Thyroid gland (tissue), 4 donors: ENCODE measurements around the gene SCN5A. TPM values are rescaled to one million over a fixed set of nuclear protein-coding genes. Genes with fewer than 3 reads are reported as not detected.

ENCODE experiments used
- DNase-seq, 2 donors: peaks; one replicate each; pipeline ENCODE4 v3.0.0-alpha.2; 2019
- H3K27ac ChIP-seq, 3 donors: fragments of 200-600 bp; sonication (generic); 1 replicate in 2 of 3; 2 replicates in 1 of 3; pipeline ENCODE4 v1.5.1; 2016 to 2019; ENCODE audit warnings: mild to moderate bottlenecking in 1 of 3, moderate library complexity in 1 of 3
- H3K27me3 ChIP-seq: fragments of 200-600 bp; sonication (generic); one replicate; pipeline ENCODE4 v1.5.1; 2019
- H3K36me3 ChIP-seq, 2 donors: fragments of 200-600 bp; sonication (generic); one replicate each; pipeline ENCODE4 v1.5.1; 2016 to 2019
- H3K4me1 ChIP-seq, 2 donors: fragments of 200-600 bp; sonication (generic); one replicate each; pipeline ENCODE4 v1.5.1; 2017 to 2019
- H3K4me3 ChIP-seq, 3 donors: fragments of 200-600 bp; sonication (generic); replicated peaks in 1 of 3; 1 replicate in 2 of 3; 2 replicates in 1 of 3; pipeline ENCODE4 v1.5.1; 2016; ENCODE audit warnings: mild to moderate bottlenecking in 1 of 3
- H3K9me3 ChIP-seq: fragments of 200-600 bp; sonication (generic); one replicate; pipeline ENCODE4 v1.5.1; 2017
- CTCF ChIP-seq, 6 experiments: fragments of 200-600 bp in 3 of 6; fragments of 450-650 bp in 3 of 6; sonication (generic) in 3 of 6; IDR thresholded peaks; one replicate each; pipeline ENCODE4 v1.5.1; 2016 to 2019; ENCODE audit warnings: antibody characterized with exemption in 6 of 6, mild to moderate bottlenecking in 2 of 6, inconsistent platforms in 1 of 6, moderate library complexity in 1 of 6
- POLR2A ChIP-seq, 2 donors: fragments of 450-650 bp; IDR thresholded peaks; one replicate each; pipeline ENCODE4 v1.6.1; 2017; ENCODE audit warnings: antibody characterized with exemption in 2 of 2, mild to moderate bottlenecking in 2 of 2, moderate library complexity in 1 of 2
- WGBS, 2 donors: methylation state at CpG; one replicate each; pipeline ENCODE4 v1.1.5; 2017; 5-methylcytosine and 5-hydroxymethylcytosine counted together
- intact Hi-C: fragments of 100-400 bp; cut with DNase I; formaldehyde crosslinking; loops from one replicate; pipeline ENCODE4 v1.15.1; 2023
- total RNA-seq, 4 donors: library from RNA; depleted of rRNA; stranded (reverse); fragments of >200 nt; gene quantifications; one replicate each; pipeline ENCODE4 v1.2.3, GENCODE V29; 2016

SCN5A gene
- total RNA-seq, 4 donors from 2014 or later = 0.13 to 1.9 (median 1.1) TPM

- TF ChIP-seq POLR2A (IDR thresholded peaks at IDR 0.05) (no peak), CTCF (IDR thresholded peaks at IDR 0.05) (no peak)
- WGBS, 2 donors = 93 to 95% methylated on average over 5 of the region's 5 CpGs
- DNase-seq = no peak
- H3K9me3 ChIP-seq = no peaks in the 10 kb centered on the region
- no peaks in the 10 kb centered on the region for H3K4me1 ChIP-seq
- intact Hi-C loops = loop anchor here (5.0 kb wide), 1 partner anchor 128 kb away; no protein-coding TSS in a partner anchor
- no peaks in the 10 kb centered on the region for H3K27me3 ChIP-seq
- H3K36me3 ChIP-seq = peaks cover 10 to 14% of the 10 kb centered on the region in 2 donors
- H3K4me3 ChIP-seq = no peak overlapping the region
- H3K27ac ChIP-seq = no peak overlapping the region
These were observed 125.2 kb downstream of the SCN5A start for GRCh38 chr3:38524141-38524739.

- no peak overlapping the region for H3K4me3 ChIP-seq
- no peak for DNase-seq
- H3K9me3 ChIP-seq = no peaks in the 10 kb centered on the region
- peaks cover 10 to 20% of the 10 kb centered on the region in 2 donors for H3K36me3 ChIP-seq
- no peak for TF ChIP-seq CTCF (IDR thresholded peaks at IDR 0.05)
- TF ChIP-seq POLR2A (IDR thresholded peaks at IDR 0.05) = no peak
- intact Hi-C loops = loop anchor here (5.0 kb wide), 1 partner anchor 130 kb away; no protein-coding TSS in a partner anchor
- H3K27me3 ChIP-seq = no peaks in the 10 kb centered on the region
- no peak overlapping the region for H3K27ac ChIP-seq
- WGBS, 2 donors = 94 to 96% methylated on average over 6 of the region's 6 CpGs
- H3K4me1 ChIP-seq = no peaks in the 10 kb centered on the region
These were observed 127.5 kb downstream of the SCN5A start for GRCh38 chr3:38522002-38522401.

- Histone ChIP-seq H3K9me3 (no peaks in the 10 kb centered on the region), H3K4me3 (no peak overlapping the region), H3K27ac (no peak overlapping the region), H3K36me3 (peaks cover 10 to 20% of the 10 kb centered on the region in 2 donors), H3K4me1 (no peaks in the 10 kb centered on the region), H3K27me3 (no peaks in the 10 kb centered on the region)
- intact Hi-C loops = loop anchor here (5.0 kb wide), 1 partner anchor 131 kb away; no protein-coding TSS in a partner anchor
- peak; percentile 69 to 78 for DNase-seq
- TF ChIP-seq POLR2A (IDR thresholded peaks at IDR 0.05) (no peak), CTCF (IDR thresholded peaks at IDR 0.05) (peak; percentile 60 to 90 (median 79))
- 1 to 3% methylated on average over 5 of the region's 5 CpGs for WGBS, 2 donors
These were observed 128.0 kb downstream of the SCN5A start for GRCh38 chr3:38521391-38521987.

- TF ChIP-seq CTCF (IDR thresholded peaks at IDR 0.05) (no peak), POLR2A (IDR thresholded peaks at IDR 0.05) (no peak)
- H3K4me1 ChIP-seq = no peaks in the 10 kb centered on the region
- no peaks in the 10 kb centered on the region for H3K9me3 ChIP-seq
- 61 to 62% methylated on average over 5 of the region's 5 CpGs for WGBS, 2 donors
- no peak for DNase-seq
- no peak overlapping the region for H3K27ac ChIP-seq
- no peaks in the 10 kb centered on the region for H3K27me3 ChIP-seq
- H3K4me3 ChIP-seq = no peak overlapping the region
- peaks cover 9 to 16% of the 10 kb centered on the region in 2 donors for H3K36me3 ChIP-seq
- intact Hi-C loops = loop anchor here (5.0 kb wide), 1 partner anchor 133 kb away; no protein-coding TSS in a partner anchor
These were observed 129.8 kb downstream of the SCN5A start for GRCh38 chr3:38519651-38520050.

GRCh38 chr3:38519000-38519399, 130.5 kb downstream of the SCN5A start:
- no peaks in the 10 kb centered on the region for H3K9me3 ChIP-seq
- 81 to 89% methylated on average over 1 of the region's 1 CpG for WGBS, 2 donors
- no peak for DNase-seq
- H3K36me3 ChIP-seq = peaks cover 9% of the 10 kb centered on the region in 2 donors
- no peaks in the 10 kb centered on the region for H3K27me3 ChIP-seq
- H3K4me1 ChIP-seq = no peaks in the 10 kb centered on the region
- no peak overlapping the region for H3K27ac ChIP-seq
- no peak for TF ChIP-seq CTCF (IDR thresholded peaks at IDR 0.05)
- TF ChIP-seq POLR2A (IDR thresholded peaks at IDR 0.05) = no peak
- no peak overlapping the region for H3K4me3 ChIP-seq
- intact Hi-C loops = no loop called here
